Activated CD8-positive, alpha-beta memory T cell treated with anti-CD3 and anti-CD28 coated beads, Interleukin-2, amount 50 U/mL, for 1 hour (primary cell): Measurements from ENCODE around the gene GJD2.

Experiments
- DNase-seq: peaks from one replicate; pipeline ENCODE4 v3.0.0-alpha.2; 2020; ENCODE audit errors: extremely low read depth

GJD2 gene

GRCh38 chr15:34724481-34724880 lies 30.3 kb downstream of the GJD2 start:
- DNase-seq: no peak

GRCh38 chr15:34722439-34722836 lies 32.4 kb downstream of the GJD2 start:
- DNase-seq: no peak

- no peak for DNase-seq
Measured at GRCh38 chr15:34721802-34722438, 32.9 kb downstream of the GJD2 start.

GRCh38 chr15:34721157-34721801 lies 33.5 kb downstream of the GJD2 start:
- DNase-seq: no peak

GRCh38 chr15:34719695-34720094 lies 35.1 kb downstream of the GJD2 start:
- no peak for DNase-seq

GRCh38 chr15:34718681-34719665 lies 35.8 kb downstream of the GJD2 start:
- no peak for DNase-seq

- DNase-seq: no peak
Measured at GRCh38 chr15:34717729-34718128, 37.1 kb downstream of the GJD2 start.

GRCh38 chr15:34716111-34716510 lies 38.7 kb downstream of the GJD2 start:
- DNase-seq: no peak

- no peak for DNase-seq
Measured at GRCh38 chr15:34714476-34715121, 40.2 kb downstream of the GJD2 start.

- DNase-seq: no peak
Measured at GRCh38 chr15:34713635-34714034, 41.2 kb downstream of the GJD2 start.

- DNase-seq: no peak
Measured at GRCh38 chr15:34709866-34710265, 44.9 kb downstream of the GJD2 start.

- DNase-seq: no peak
Measured at GRCh38 chr15:34708422-34708821, 46.4 kb downstream of the GJD2 start.

GRCh38 chr15:34701536-34701935 lies 53.3 kb downstream of the GJD2 start:
- DNase-seq: no peak
